Calu3 (cell line): ENCODE results near the gene COA4. TPM values are rescaled to one million over a fixed set of nuclear protein-coding genes. Genes with fewer than 3 reads are reported as not detected.

Source experiments
- BruUV-seq: library from RNA; stranded (reverse); fragments of 400-500 nt; replicated peaks from 2 replicates; lab custom pipeline; 2021; lab: Mats Ljungman, UMichigan
- CTCF ChIA-PET: fragments of 300-600 bp; sonication (Branson Sonifier 250); formaldehyde crosslinking; loops from one replicate; lab custom pipeline; 2022; ENCODE audit warnings: antibody characterized with exemption; lab: Charles Lee
- DNase-seq: peaks from one replicate; pipeline ENCODE4 v3.0.0; 2022
- H3K27ac Mint-ChIP-seq: one replicate; pipeline ENCODE4 v1.8.0; 2022; ENCODE audit warnings: mixed read lengths; ENCODE audit not compliant: unreplicated experiment
- H3K27me3 Mint-ChIP-seq: one replicate; pipeline ENCODE4 v1.8.0; 2022; ENCODE audit warnings: mixed read lengths; ENCODE audit not compliant: unreplicated experiment
- H3K36me3 Mint-ChIP-seq: one replicate; pipeline ENCODE4 v1.8.0; 2022; ENCODE audit warnings: mild to moderate bottlenecking, moderate library complexity, mixed read lengths; ENCODE audit not compliant: insufficient read depth, unreplicated experiment
- H3K4me1 Mint-ChIP-seq: one replicate; pipeline ENCODE4 v1.8.0; 2022; ENCODE audit warnings: mild to moderate bottlenecking, low read depth, mixed read lengths; ENCODE audit not compliant: unreplicated experiment
- H3K4me3 Mint-ChIP-seq: one replicate; pipeline ENCODE4 v1.8.0; 2022; ENCODE audit warnings: mild to moderate bottlenecking, low read depth, moderate library complexity, mixed read lengths; ENCODE audit not compliant: unreplicated experiment
- H3K9me3 Mint-ChIP-seq: one replicate; pipeline ENCODE4 v1.8.0; 2022; ENCODE audit warnings: low read depth, mixed read lengths; ENCODE audit not compliant: unreplicated experiment
- intact Hi-C: fragments of 100-400 bp; cut with micrococcal nuclease; formaldehyde crosslinking; loops from one replicate; pipeline ENCODE4 v1.10.0; 2022; ENCODE audit not compliant: unreplicated experiment
- total RNA-seq: library from RNA; stranded (reverse); gene quantifications from 2 replicates; pipeline ENCODE4 v1.2.3, GENCODE V29; 2022
- TF ChIP-seq, protein P1 (sequence below): fragments of 200-600 bp; IDR thresholded peaks from one replicate; pipeline ENCODE4 v1.8.0; 2022; ENCODE audit warnings: antibody characterized with exemption; ENCODE audit not compliant: unreplicated experiment

The COA4 gene
- total RNA-seq, 1 experiment from 2014 or later = 82.5 TPM

DNA sequence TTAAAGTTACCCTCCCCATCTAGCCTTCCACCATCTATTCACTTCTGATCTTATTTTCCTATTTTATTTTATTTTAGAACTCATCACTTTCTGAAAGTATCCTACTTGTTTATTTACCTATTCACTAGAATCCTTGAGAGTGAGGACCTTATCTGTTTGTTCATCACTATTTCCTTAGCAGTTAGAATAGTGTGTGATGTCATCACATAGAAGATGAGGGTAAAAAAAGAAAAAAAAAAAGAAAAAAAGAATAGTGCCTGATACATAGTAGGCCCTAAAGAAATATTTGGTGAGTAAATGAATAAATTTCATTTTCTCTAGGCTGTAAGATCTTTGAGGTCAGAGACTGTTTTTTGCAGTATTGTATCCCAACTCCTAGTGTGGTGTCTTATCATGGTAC, 36.8 kb upstream of the COA4 start:
- Mint-ChIP-seq H3K36me3 (peaks cover 15% of the 10 kb centered on the region), H3K27me3 (no peaks in the 10 kb centered on the region), H3K27ac (no peak overlapping the region), H3K9me3 (no peaks in the 10 kb centered on the region), H3K4me3 (no peak overlapping the region), H3K4me1 (no peaks in the 10 kb centered on the region)
- TF ChIP-seq, protein P1, sequence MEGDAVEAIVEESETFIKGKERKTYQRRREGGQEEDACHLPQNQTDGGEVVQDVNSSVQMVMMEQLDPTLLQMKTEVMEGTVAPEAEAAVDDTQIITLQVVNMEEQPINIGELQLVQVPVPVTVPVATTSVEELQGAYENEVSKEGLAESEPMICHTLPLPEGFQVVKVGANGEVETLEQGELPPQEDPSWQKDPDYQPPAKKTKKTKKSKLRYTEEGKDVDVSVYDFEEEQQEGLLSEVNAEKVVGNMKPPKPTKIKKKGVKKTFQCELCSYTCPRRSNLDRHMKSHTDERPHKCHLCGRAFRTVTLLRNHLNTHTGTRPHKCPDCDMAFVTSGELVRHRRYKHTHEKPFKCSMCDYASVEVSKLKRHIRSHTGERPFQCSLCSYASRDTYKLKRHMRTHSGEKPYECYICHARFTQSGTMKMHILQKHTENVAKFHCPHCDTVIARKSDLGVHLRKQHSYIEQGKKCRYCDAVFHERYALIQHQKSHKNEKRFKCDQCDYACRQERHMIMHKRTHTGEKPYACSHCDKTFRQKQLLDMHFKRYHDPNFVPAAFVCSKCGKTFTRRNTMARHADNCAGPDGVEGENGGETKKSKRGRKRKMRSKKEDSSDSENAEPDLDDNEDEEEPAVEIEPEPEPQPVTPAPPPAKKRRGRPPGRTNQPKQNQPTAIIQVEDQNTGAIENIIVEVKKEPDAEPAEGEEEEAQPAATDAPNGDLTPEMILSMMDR = no peak
- CTCF ChIA-PET = no interaction called here
- no TSS peak for BruUV-seq
- intact Hi-C loops = no loop called here
- no peak for DNase-seq

DNA sequence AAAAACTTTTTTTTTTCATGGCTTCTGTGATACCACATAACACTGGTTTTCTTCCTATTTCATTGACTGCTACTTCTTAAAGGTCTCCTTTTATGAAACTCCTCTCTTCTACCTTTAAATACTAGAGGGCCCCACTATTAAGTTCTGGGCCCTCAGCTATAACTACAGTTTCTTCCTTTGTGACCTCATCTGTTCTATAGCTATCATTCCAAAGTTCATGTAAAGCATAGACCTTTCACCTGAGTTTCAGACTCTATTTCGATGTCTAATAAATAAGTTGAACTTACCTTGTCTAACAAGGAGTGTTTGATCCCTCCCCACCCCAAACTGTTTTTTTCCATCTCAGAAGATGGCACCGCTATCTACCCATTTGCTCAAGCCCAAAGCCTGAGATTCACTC, 35.4 kb upstream of the COA4 start:
- no peak overlapping the region for H3K27ac Mint-ChIP-seq
- intact Hi-C loops = no loop called here
- CTCF ChIA-PET = no interaction called here

DNA sequence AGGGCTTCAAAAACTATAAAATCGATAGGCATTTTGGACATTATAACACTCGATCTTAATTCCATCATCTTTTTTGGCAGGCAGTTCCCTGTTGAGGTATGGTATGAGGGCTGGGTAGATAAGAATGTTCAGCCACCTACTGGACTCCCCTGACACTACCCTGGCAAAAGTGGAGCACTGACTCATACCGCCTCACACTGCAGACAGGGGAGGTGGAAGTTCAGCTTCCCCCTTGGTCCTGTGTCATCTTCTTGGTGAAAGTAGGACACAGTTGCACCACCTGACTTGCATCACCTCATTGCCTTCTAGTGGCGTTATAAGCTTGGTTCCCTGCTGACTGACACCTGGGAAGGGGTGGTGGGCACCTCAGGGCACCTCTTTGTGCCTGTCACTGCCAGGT, 30.5 kb upstream of the COA4 start:
- Mint-ChIP-seq H3K27me3 (no peaks in the 10 kb centered on the region), H3K27ac (no peak overlapping the region), H3K36me3 (peaks cover 6% of the 10 kb centered on the region), H3K4me1 (no peaks in the 10 kb centered on the region), H3K4me3 (no peak overlapping the region), H3K9me3 (no peaks in the 10 kb centered on the region)
- TF ChIP-seq, protein P1 = no peak
- no TSS peak for BruUV-seq
- intact Hi-C loops = no loop called here
- CTCF ChIA-PET = interaction anchor here (0.5 kb wide), 1 partner anchor 1440 kb away, joined by 4 read pairs; no protein-coding TSS in a partner anchor
- peak; percentile 17 for DNase-seq

More for the DNA sequence above, 35.4 kb upstream of the COA4 start:
- Mint-ChIP-seq H3K4me3 (no peak overlapping the region), H3K27me3 (no peaks in the 10 kb centered on the region), H3K4me1 (no peaks in the 10 kb centered on the region), H3K36me3 (peaks cover 15% of the 10 kb centered on the region), H3K9me3 (no peaks in the 10 kb centered on the region)
- TF ChIP-seq, protein P1 = no peak
- no TSS peak for BruUV-seq
- DNase-seq = no peak

DNA sequence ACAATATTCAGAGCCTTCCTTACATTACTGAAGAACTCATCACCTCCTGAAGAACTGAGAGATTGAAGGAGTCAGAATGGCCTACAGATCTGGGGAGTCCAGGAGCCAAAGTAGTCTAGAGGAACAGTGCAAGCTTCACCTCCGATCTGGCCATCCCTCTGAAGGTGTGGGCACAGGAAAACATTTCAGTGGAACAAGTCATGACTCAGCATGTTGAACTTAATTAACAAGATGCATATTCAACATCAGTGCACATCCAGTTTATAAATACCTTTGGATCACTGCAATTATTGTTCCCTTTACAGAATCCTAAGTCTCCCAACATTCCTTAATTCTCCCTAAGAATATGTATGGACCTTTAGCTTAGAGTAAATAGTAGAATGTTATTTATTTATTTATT, 25.7 kb upstream of the COA4 start:
- H3K9me3 Mint-ChIP-seq = no peaks in the 10 kb centered on the region
- H3K27me3 Mint-ChIP-seq = no peaks in the 10 kb centered on the region
- intact Hi-C loops = no loop called here
- DNase-seq = no peak
- peaks cover 6% of the 10 kb centered on the region for H3K36me3 Mint-ChIP-seq
- no TSS peak for BruUV-seq
- no peak overlapping the region for H3K27ac Mint-ChIP-seq
- TF ChIP-seq, protein P1 = no peak
- no peak overlapping the region for H3K4me3 Mint-ChIP-seq
- CTCF ChIA-PET = no interaction called here
- H3K4me1 Mint-ChIP-seq = no peaks in the 10 kb centered on the region
